BE2C (cell line): ENCODE data around the gene RASA3.

ENCODE experiments used
- DNase-seq: peaks from one replicate; pipeline ENCODE4 v3.0.0-alpha.2; 2020
- H3K27me3 ChIP-seq: fragments of 250-450 bp; sonication (Bioruptor Pico); 2 replicates; pipeline ENCODE4 v1.5.1; 2020; ENCODE audit warnings: mild to moderate bottlenecking
- H3K36me3 ChIP-seq: fragments of 250-450 bp; sonication (Bioruptor Pico); 2 replicates; pipeline ENCODE4 v1.5.1; 2020; ENCODE audit warnings: mild to moderate bottlenecking
- H3K4me1 ChIP-seq: fragments of 250-450 bp; sonication (Bioruptor Pico); 2 replicates; pipeline ENCODE4 v1.5.1; 2020
- H3K4me3 ChIP-seq: 2 replicates; pipeline ENCODE4 v1.5.1; 2011; ENCODE audit warnings: low read depth, low read length
- H3K9me3 ChIP-seq: fragments of 250-450 bp; sonication (Bioruptor Pico); 2 replicates; pipeline ENCODE4 v1.5.1; 2020
- TF ChIP-seq, protein P1 (sequence below): IDR thresholded peaks from 2 replicates; pipeline ENCODE4 v1.5.1; 2012; ENCODE audit warnings: mild to moderate bottlenecking, low read depth, low read length

The RASA3 gene

GRCh38 chr13:113951246-113951999 is 181.0 kb downstream of the RASA3 start:
- Histone ChIP-seq H3K4me1 (no peaks in the 10 kb centered on the region; the same call in 1 of the 2 replicates), H3K27me3 (no peaks in the 10 kb centered on the region), H3K4me3 (no peak overlapping the region), H3K36me3 (no peaks in the 10 kb centered on the region), H3K9me3 (no peaks in the 10 kb centered on the region; the same call in 1 of the 2 replicates)
- TF ChIP-seq, protein P1, sequence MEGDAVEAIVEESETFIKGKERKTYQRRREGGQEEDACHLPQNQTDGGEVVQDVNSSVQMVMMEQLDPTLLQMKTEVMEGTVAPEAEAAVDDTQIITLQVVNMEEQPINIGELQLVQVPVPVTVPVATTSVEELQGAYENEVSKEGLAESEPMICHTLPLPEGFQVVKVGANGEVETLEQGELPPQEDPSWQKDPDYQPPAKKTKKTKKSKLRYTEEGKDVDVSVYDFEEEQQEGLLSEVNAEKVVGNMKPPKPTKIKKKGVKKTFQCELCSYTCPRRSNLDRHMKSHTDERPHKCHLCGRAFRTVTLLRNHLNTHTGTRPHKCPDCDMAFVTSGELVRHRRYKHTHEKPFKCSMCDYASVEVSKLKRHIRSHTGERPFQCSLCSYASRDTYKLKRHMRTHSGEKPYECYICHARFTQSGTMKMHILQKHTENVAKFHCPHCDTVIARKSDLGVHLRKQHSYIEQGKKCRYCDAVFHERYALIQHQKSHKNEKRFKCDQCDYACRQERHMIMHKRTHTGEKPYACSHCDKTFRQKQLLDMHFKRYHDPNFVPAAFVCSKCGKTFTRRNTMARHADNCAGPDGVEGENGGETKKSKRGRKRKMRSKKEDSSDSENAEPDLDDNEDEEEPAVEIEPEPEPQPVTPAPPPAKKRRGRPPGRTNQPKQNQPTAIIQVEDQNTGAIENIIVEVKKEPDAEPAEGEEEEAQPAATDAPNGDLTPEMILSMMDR = peak; percentile 77
- peak; percentile 80 for DNase-seq

- H3K4me3 ChIP-seq = no peak overlapping the region
- no peaks in the 10 kb centered on the region for H3K27me3 ChIP-seq
- no peaks in the 10 kb centered on the region; the same call in 1 of the 2 replicates for H3K4me1 ChIP-seq
- H3K9me3 ChIP-seq = no peaks in the 10 kb centered on the region; the same call in 1 of the 2 replicates
- TF ChIP-seq, protein P1 = no peak
- H3K36me3 ChIP-seq = no peaks in the 10 kb centered on the region
- peak; percentile 8 for DNase-seq
Observed at GRCh38 chr13:113950451-113951245, 181.8 kb downstream of the RASA3 start.

DNA sequence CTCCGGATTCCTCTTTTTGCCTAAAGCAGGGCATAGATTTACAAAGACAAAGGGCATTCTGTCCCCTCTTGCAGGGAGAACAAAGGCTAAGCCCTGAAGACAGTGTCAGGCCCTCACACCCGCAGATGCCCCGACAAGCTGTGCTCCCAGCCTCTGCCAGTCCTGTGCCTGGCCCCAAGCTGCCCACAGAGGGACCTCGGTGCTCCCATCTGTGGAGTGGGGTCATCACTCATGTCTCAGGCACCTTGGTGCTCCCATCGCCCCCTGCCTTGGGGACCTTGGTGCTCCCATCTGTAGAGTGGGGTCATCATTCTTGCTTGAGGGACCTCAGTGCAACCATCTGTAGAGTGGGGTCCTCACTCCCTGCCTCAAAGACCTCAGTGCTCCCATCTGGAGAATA is 182.9 kb downstream of the RASA3 start:
- DNase-seq = peak; percentile 5
- TF ChIP-seq, protein P1 = no peak

DNA sequence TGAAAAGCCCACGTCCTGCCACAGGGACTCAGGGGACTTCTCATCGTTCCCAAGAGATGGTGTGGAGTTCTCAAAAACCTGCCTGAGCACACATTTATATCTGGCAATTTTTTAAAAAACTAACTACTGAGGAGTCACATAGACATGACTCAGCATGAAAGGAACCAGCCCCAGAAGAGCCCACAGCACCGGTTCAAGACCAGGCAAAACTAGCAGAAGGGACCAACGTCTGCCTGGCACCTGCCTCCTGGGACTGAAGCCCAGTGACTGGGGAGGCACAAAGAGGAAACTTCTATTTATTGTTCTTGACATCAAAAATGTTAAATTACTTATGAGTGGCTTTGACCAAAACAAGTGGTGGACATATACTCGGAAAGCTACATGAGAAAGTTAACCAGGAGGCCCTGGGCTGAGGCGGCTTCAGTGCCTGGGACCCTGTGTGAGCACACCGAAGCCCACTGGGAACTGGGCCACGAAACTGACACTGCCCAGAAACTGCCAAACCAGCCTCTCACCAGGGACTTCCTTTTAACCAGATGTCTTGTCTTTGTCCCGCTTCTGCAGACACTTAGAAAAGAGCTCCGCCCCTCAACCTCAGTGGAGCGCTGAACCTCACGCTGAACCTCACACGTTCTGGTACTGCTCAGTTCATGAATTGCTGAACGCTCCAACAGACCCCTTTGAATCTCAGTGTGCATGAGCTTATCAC is 184.2 kb downstream of the RASA3 start:
- Histone ChIP-seq H3K36me3 (no peaks in the 10 kb centered on the region), H3K27me3 (no peaks in the 10 kb centered on the region), H3K4me1 (no peaks in the 10 kb centered on the region; the same call in 1 of the 2 replicates), H3K9me3 (no peaks in the 10 kb centered on the region), H3K4me3 (no peak overlapping the region)
- DNase-seq = no peak
- TF ChIP-seq, protein P1 = no peak

More for the DNA sequence above, 182.9 kb downstream of the RASA3 start:
- H3K9me3 ChIP-seq = no peaks in the 10 kb centered on the region; the same call in 1 of the 2 replicates
- no peaks in the 10 kb centered on the region for H3K36me3 ChIP-seq
- no peak overlapping the region for H3K4me3 ChIP-seq
- H3K4me1 ChIP-seq = no peaks in the 10 kb centered on the region; the same call in 1 of the 2 replicates
- no peaks in the 10 kb centered on the region for H3K27me3 ChIP-seq

- Histone ChIP-seq H3K36me3 (no peaks in the 10 kb centered on the region), H3K4me3 (no peak overlapping the region), H3K27me3 (no peaks in the 10 kb centered on the region), H3K9me3 (no peaks in the 10 kb centered on the region), H3K4me1 (no peaks in the 10 kb centered on the region; the same call in 1 of the 2 replicates)
- no peak for DNase-seq
- TF ChIP-seq, protein P1 = peak; percentile 26
Observed at GRCh38 chr13:113947311-113948033, 185.0 kb downstream of the RASA3 start.
